H1 (cell line): ENCODE results near the gene ARHGEF4. TPM values are rescaled to one million over a fixed set of nuclear protein-coding genes. Genes with fewer than 3 reads are reported as not detected.
A peak's percentile ranks its signal among the peaks of the same experiment; 100 is the strongest.

ENCODE experiments used
- CTCF ChIA-PET: fragments of 300-600 bp; sonication (Branson Sonifier 250); formaldehyde crosslinking; loops from one replicate; lab custom pipeline; 2021; ENCODE audit not compliant: partially characterized antibody; lab: Charles Lee
- POLR2A ChIA-PET: fragments of 300-600 bp; sonication (Branson Sonifier 250); formaldehyde crosslinking; loops from one replicate; lab custom pipeline; 2021; ENCODE audit warnings: inconsistent platforms; ENCODE audit not compliant: partially characterized antibody; lab: Charles Lee
- DNase-seq, 2 experiments: peaks; one replicate each; pipeline versions ENCODE4 v3.0.0 to v3.0.0-alpha.2; 2010 to 2022; ENCODE audit warnings: low spot score in 2 of 2, low read depth in 1 of 2, mixed read lengths in 1 of 2
- FAIRE-seq: peaks from 2 replicates; lab custom pipeline; 2011; peaks lifted over from hg19 to GRCh38; lab: Jason Lieb, UNC
- H2AFZ ChIP-seq: 2 replicates; pipeline ENCODE4 v1.8.1; 2012; ENCODE audit warnings: low read length, inconsistent platforms
- H2AK5ac ChIP-seq: 2 replicates; pipeline ENCODE4 v1.6.1; 2013; ENCODE audit warnings: low read depth, low read length
- H2BK120ac ChIP-seq: replicated peaks from 2 replicates; pipeline ENCODE3; 2013; ENCODE audit warnings: low read depth, low read length, inconsistent platforms
- H2BK12ac ChIP-seq: 2 replicates; pipeline ENCODE4 v1.6.1; 2013; ENCODE audit warnings: low read depth, low read length
- H2BK15ac ChIP-seq: 2 replicates; pipeline ENCODE4 v1.6.1; 2013; ENCODE audit warnings: low read length
- H2BK20ac ChIP-seq: 2 replicates; pipeline ENCODE4 v1.6.1; 2013; ENCODE audit warnings: low read length
- H2BK5ac ChIP-seq: 2 replicates; pipeline ENCODE4 v1.6.1; 2013; ENCODE audit warnings: low read depth, low read length
- H3K14ac ChIP-seq: 2 replicates; pipeline ENCODE4 v1.6.1; 2013; ENCODE audit warnings: inconsistent platforms; ENCODE audit not compliant: insufficient read length
- H3K18ac ChIP-seq: 2 replicates; pipeline ENCODE4 v1.6.1; 2013; ENCODE audit warnings: low read length; ENCODE audit errors: extremely low read depth
- H3K23ac ChIP-seq: 2 replicates; pipeline ENCODE4 v1.6.1; 2013; ENCODE audit warnings: inconsistent platforms; ENCODE audit not compliant: insufficient read length
- H3K23me2 ChIP-seq: 2 replicates; pipeline ENCODE4 v1.6.1; 2013; ENCODE audit warnings: low read depth, low read length
- H3K27ac ChIP-seq: 2 replicates; pipeline ENCODE4 v1.6.1; 2011; ENCODE audit warnings: low read depth, low read length, inconsistent platforms
- H3K27me3 ChIP-seq, 4 experiments: replicated peaks in 1 of 4; 1 replicate in 1 of 4; 2 replicates in 3 of 4; pipeline versions ENCODE4 v1.6.1 to v1.8.1; 2011 to 2013; ENCODE audit warnings: low read length in 3 of 4, mild to moderate bottlenecking in 3 of 4, inconsistent platforms in 2 of 4, mixed read lengths in 2 of 4, moderate library complexity in 1 of 4; ENCODE audit not compliant: control insufficient read depth in 3 of 4, insufficient read depth in 3 of 4; ENCODE audit errors: extremely low read depth in 1 of 4
- H3K36me3 ChIP-seq, 4 experiments: 2 replicates each; pipeline versions ENCODE4 v1.6.1 to v1.8.1; 2011 to 2013; ENCODE audit warnings: mild to moderate bottlenecking in 4 of 4, low read length in 3 of 4, moderate library complexity in 2 of 4, control low read depth in 1 of 4, inconsistent platforms in 1 of 4; ENCODE audit not compliant: insufficient read depth in 4 of 4, control insufficient read depth in 2 of 4
- H3K4ac ChIP-seq: replicated peaks from 2 replicates; pipeline ENCODE3; 2013; ENCODE audit warnings: low read length, low read depth, mixed read lengths, inconsistent platforms; ENCODE audit not compliant: insufficient read length
- H3K4me1 ChIP-seq, 4 experiments: replicated peaks in 1 of 4; 1 replicate in 1 of 4; 2 replicates in 3 of 4; pipeline versions ENCODE4 v1.6.1 to v1.8.1; 2011 to 2013; ENCODE audit warnings: low read length in 3 of 4, inconsistent platforms in 2 of 4, mixed read lengths in 1 of 4; ENCODE audit not compliant: insufficient read depth in 4 of 4, control insufficient read depth in 3 of 4
- H3K4me2 ChIP-seq, 2 experiments: 2 replicates each; pipeline versions ENCODE4 v1.6.1 to v1.8.1; 2011 to 2013; ENCODE audit warnings: low read depth in 2 of 2, low read length in 2 of 2, control low read depth in 1 of 2, inconsistent platforms in 1 of 2, mild to moderate bottlenecking in 1 of 2; ENCODE audit not compliant: insufficient read depth in 1 of 2
- H3K4me3 ChIP-seq, 4 experiments: fragments of 200-600, 300-600 bp in 1 of 4; sonication (generic), shearing (Covaris generic), sonication (Bioruptor Twin) in 1 of 4; 2 replicates each; pipeline versions ENCODE4 v1.5.1 to v1.8.1; 2011 to 2016; ENCODE audit warnings: low read length in 4 of 4, low read depth in 3 of 4, control low read depth in 2 of 4, inconsistent platforms in 2 of 4, mild to moderate bottlenecking in 2 of 4, mixed read lengths in 1 of 4, moderate library complexity in 1 of 4; ENCODE audit not compliant: insufficient read depth in 2 of 4; ENCODE audit errors: extremely low read depth in 1 of 4
- H3K56ac ChIP-seq: replicated peaks from 2 replicates; pipeline ENCODE3; 2013; ENCODE audit warnings: low read depth, mild to moderate bottlenecking, mixed read lengths, low read length, inconsistent platforms; ENCODE audit not compliant: insufficient read length
- H3K79me1 ChIP-seq: 2 replicates; pipeline ENCODE4 v1.6.1; 2013; ENCODE audit warnings: low read depth, low read length, control low read depth
- H3K79me2 ChIP-seq, 2 experiments: 2 replicates each; pipeline versions ENCODE4 v1.6.1 to v1.8.1; 2012 to 2013; ENCODE audit warnings: low read length in 2 of 2, mild to moderate bottlenecking in 2 of 2, inconsistent platforms in 1 of 2; ENCODE audit not compliant: insufficient read depth in 2 of 2, control insufficient read depth in 1 of 2
- H3K9ac ChIP-seq, 4 experiments: replicated peaks in 1 of 4; 1 replicate in 1 of 4; 2 replicates in 3 of 4; pipeline versions ENCODE4 v1.6.1 to v1.8.1; 2011 to 2013; ENCODE audit warnings: low read depth in 3 of 4, low read length in 3 of 4, control low read depth in 2 of 4, mild to moderate bottlenecking in 2 of 4, moderate library complexity in 2 of 4, inconsistent platforms in 1 of 4; ENCODE audit errors: extremely low read depth in 1 of 4
- H3K9me3 ChIP-seq, 2 experiments: 2 replicates each; pipeline versions ENCODE4 v1.6.1 to v1.8.1; 2012 to 2013; ENCODE audit warnings: mild to moderate bottlenecking in 2 of 2, moderate library complexity in 2 of 2, control low read depth in 1 of 2, inconsistent platforms in 1 of 2, low read depth in 1 of 2, low read length in 1 of 2, mixed read lengths in 1 of 2; ENCODE audit not compliant: insufficient read depth in 2 of 2
- H4K20me1 ChIP-seq, 2 experiments: replicated peaks in 1 of 2; 2 replicates each; pipeline versions ENCODE3 to v1.8.1; 2011 to 2013; ENCODE audit warnings: inconsistent platforms in 2 of 2, low read length in 2 of 2, mild to moderate bottlenecking in 1 of 2; ENCODE audit not compliant: insufficient read depth in 2 of 2, control insufficient read depth in 1 of 2
- H4K5ac ChIP-seq: 2 replicates; pipeline ENCODE4 v1.6.1; 2013; ENCODE audit warnings: low read length, low read depth, mixed read lengths, inconsistent platforms; ENCODE audit not compliant: insufficient read length
- H4K8ac ChIP-seq: 2 replicates; pipeline ENCODE4 v1.8.0; 2013; ENCODE audit warnings: mild to moderate bottlenecking, moderate library complexity, low read length, inconsistent platforms; ENCODE audit not compliant: insufficient read depth; ENCODE audit errors: extremely low read depth
- H4K91ac ChIP-seq: replicated peaks from 2 replicates; pipeline ENCODE3; 2013; ENCODE audit warnings: low read length, mixed read lengths, inconsistent platforms; ENCODE audit not compliant: insufficient read length
- BCL11A ChIP-seq, 2 experiments: IDR thresholded peaks; one replicate each; pipeline ENCODE4 v1.6.1; 2011; ENCODE audit warnings: low read depth in 2 of 2, low read length in 2 of 2, mild to moderate bottlenecking in 2 of 2
- BRCA1 ChIP-seq: IDR thresholded peaks from 2 replicates; pipeline ENCODE4 v1.6.1; 2012; ENCODE audit warnings: low read depth, low read length, improper control_type of control experiment
- CBX8 ChIP-seq: fragments of 300-800, 300-1000 bp; sonication (generic); IDR thresholded peaks from 2 replicates; pipeline ENCODE4 v1.7.1; 2016; ENCODE audit warnings: low read depth, low read length, borderline replicate concordance
- CREB1 ChIP-seq: IDR thresholded peaks from 2 replicates; pipeline ENCODE4 v1.6.1; 2012; ENCODE audit warnings: inconsistent platforms
- EZH2 ChIP-seq: fragments of 200-600 bp; sonication (generic); IDR thresholded peaks from 2 replicates; pipeline ENCODE4 v1.7.1; 2012; ENCODE audit warnings: low read depth, mild to moderate bottlenecking, moderate library complexity, low read length, inconsistent platforms; ENCODE audit not compliant: severe bottlenecking
- JUN ChIP-seq: IDR thresholded peaks from 2 replicates; pipeline ENCODE4 v1.6.1; 2011; ENCODE audit warnings: low read depth, mild to moderate bottlenecking, improper control_type of control experiment, low read length
- NRF1 ChIP-seq: IDR thresholded peaks from 2 replicates; pipeline ENCODE4 v1.6.1; 2011; ENCODE audit warnings: mild to moderate bottlenecking, low read depth, low read length, improper control_type of control experiment
- POLR2AphosphoS5 ChIP-seq: IDR thresholded peaks from 2 replicates; pipeline ENCODE4 v1.6.1; 2011; ENCODE audit warnings: low read depth, low read length
- RFX5 ChIP-seq: IDR thresholded peaks from 2 replicates; pipeline ENCODE4 v1.6.1; 2011; ENCODE audit warnings: low read depth, low read length, improper control_type of control experiment, borderline replicate concordance
- RXRA ChIP-seq: IDR thresholded peaks from 2 replicates; pipeline ENCODE4 v1.6.1; 2011; ENCODE audit warnings: low read depth, mild to moderate bottlenecking, low read length, moderate library complexity; ENCODE audit not compliant: insufficient read depth
- SIN3A ChIP-seq, 2 experiments: IDR thresholded peaks in 1 of 2; conservative IDR thresholded peaks in 1 of 2; 2 replicates each; pipeline ENCODE4 v1.6.1; 2011 to 2012; ENCODE audit warnings: low read length in 2 of 2, improper control_type of control experiment in 1 of 2, low read depth in 1 of 2, mild to moderate bottlenecking in 1 of 2
- SIX5 ChIP-seq: IDR thresholded peaks from 2 replicates; pipeline ENCODE4 v1.6.1; 2011; ENCODE audit warnings: mild to moderate bottlenecking, low read depth, low read length
- SP4 ChIP-seq: IDR thresholded peaks from 2 replicates; pipeline ENCODE4 v1.6.1; 2012; ENCODE audit warnings: low read length, inconsistent platforms
- WGBS, 2 experiments: shearing (Covaris generic) in 1 of 2; methylation state at CpG; one replicate each; pipeline versions ENCODE4 v1.1.6 to v1.1.7; 2013 to 2015; ENCODE audit warnings: low lambda C conversion rate in 2 of 2, mixed read lengths in 2 of 2, inconsistent platforms in 1 of 2, low coverage in 1 of 2, missing lambda C conversion rate in 1 of 2; ENCODE audit not compliant: insufficient replicate concordance in 2 of 2, insufficient coverage in 1 of 2, insufficient read length in 1 of 2; ENCODE audit errors: extremely low coverage in 1 of 2, missing lambda C conversion rate in 1 of 2; 5-methylcytosine and 5-hydroxymethylcytosine counted together
- polyA plus RNA-seq, 7 experiments: library from polyadenylated mRNA; depleted of rRNA in 3 of 7; stranded (reverse) in 5 of 7; unstranded in 2 of 7; fragments of >200 nt in 5 of 7; fragments of 200-250 nt in 2 of 7; gene quantifications; 1 replicate in 5 of 7; 2 replicates in 1 of 7; 4 replicates in 1 of 7; pipeline versions ENCODE4 v1.2.1 to v1.2.3, GENCODE V29; 2011 to 2013; ENCODE audit warnings: missing spikeins in 2 of 7, mixed read lengths in 2 of 7
- total RNA-seq: library from RNA; stranded (reverse); fragmentation: NEBNext Ultra II Directional; extraction: Animal tissue kit (Norgen Biotek cat#: 25700); gene quantifications from 2 replicates; pipeline ENCODE4 v1.2.1, GENCODE V29; 2021

The ARHGEF4 gene
- total and polyA plus RNA-seq, 2 of the 8 experiments (the other 6 are each of a cell fraction or from before 2014, with no cell fraction given), result 10.6 to 14.6 TPM

DNA sequence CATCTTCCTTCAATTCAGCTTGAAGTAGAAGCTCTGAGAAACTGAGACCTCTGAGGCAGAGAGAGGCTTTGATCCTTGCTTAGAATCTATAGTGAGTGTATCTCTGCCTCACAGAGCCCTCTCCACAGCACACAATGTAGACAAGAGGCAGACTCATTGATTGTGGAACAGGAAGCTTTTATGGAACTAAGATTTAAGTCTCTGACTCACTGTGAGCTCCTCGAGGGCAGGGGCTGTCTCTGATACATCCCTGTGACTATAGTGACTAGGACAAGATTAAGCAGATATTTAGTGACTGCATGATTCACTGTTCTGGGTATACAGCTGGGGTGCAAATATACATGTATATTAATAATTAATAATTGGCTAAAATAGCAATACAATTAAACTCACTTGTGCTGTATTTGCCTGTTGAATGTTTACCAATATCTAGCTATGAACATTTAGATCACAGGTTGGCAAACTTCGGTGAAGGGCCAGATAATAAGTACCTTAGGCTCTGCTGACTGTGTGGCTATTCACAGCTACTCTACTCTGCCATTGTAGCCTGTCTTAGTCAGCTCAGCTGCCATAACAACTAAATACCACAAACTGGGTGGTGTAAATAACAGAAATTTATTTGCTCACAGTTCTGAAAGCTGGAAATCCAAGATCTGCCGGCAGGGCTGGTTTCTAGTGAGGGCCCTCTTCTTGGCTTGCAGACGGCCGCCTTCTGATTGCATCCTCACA is 54.4 kb downstream of the ARHGEF4 start:
- H3K27ac ChIP-seq, result no peak overlapping the region; the same call in 1 of the 2 replicates
- no peak overlapping the region for H3K56ac ChIP-seq
- no peak overlapping the region; the same call in 1 of the 2 replicates for H3K18ac ChIP-seq
- no peak overlapping the region for H2BK12ac ChIP-seq
- CTCF ChIA-PET, result interaction anchor here (0.5 to 2.3 kb wide), 12 partner anchors 9 to 96 kb away, joined by 3 to 14 read pairs (median 3); no protein-coding TSS in a partner anchor
- no peaks in the 10 kb centered on the region for H3K23me2 ChIP-seq
- 0 out of 2 replicates have a peak overlapping the region, but pooled peaks have one; percentile 46 for H2BK15ac ChIP-seq
- H3K36me3 ChIP-seq, result no peaks in the 10 kb centered on the region
- no peak overlapping the region for H3K4ac ChIP-seq
- H4K5ac ChIP-seq, result no peak overlapping the region
- DNase-seq (no peak), FAIRE-seq (no peak)
- H3K9ac ChIP-seq, result no peak overlapping the region
- no peak overlapping the region for H4K91ac ChIP-seq
- H3K27me3 ChIP-seq, result no peaks in the 10 kb centered on the region
- H3K4me2 ChIP-seq, result no peak overlapping the region
- H3K23ac ChIP-seq, result no peak overlapping the region
- H2BK20ac ChIP-seq, result no peak overlapping the region
- H2AK5ac ChIP-seq, result no peak overlapping the region
- H3K14ac ChIP-seq, result no peak overlapping the region
- no peaks in the 10 kb centered on the region for H4K20me1 ChIP-seq
- H2BK5ac ChIP-seq, result no peak overlapping the region
- no peak overlapping the region for H2BK120ac ChIP-seq
- WGBS, 2 experiments, result 82% methylated on average over 5 of the region's 5 CpGs; no CpG with 5 or more reads in 1 of the 2 experiments
- H4K8ac ChIP-seq, result no peak overlapping the region
- peaks cover 0 to 5% (median 0%) of the 10 kb centered on the region in 4 experiments; a peak in 1 of 7 replicates for H3K4me1 ChIP-seq
- H3K4me3 ChIP-seq, result no peak overlapping the region
- H3K79me2 ChIP-seq, result no peaks in the 10 kb centered on the region
- H3K9me3 ChIP-seq, result no peaks in the 10 kb centered on the region; a peak in 1 of 4 replicates
- no peaks in the 10 kb centered on the region for H3K79me1 ChIP-seq
- H2AFZ ChIP-seq, result no peak overlapping the region
- POLR2A ChIA-PET, result interaction anchor here (0.6 kb wide), 1 partner anchor 25 kb away, joined by 3 read pairs; no protein-coding TSS in a partner anchor
- TF ChIP-seq CBX8 (no peak), EZH2 (no peak), NRF1 (no peak), RFX5 (no peak), CREB1 (no peak), SP4 (no peak), RXRA (no peak), SIN3A (conservative IDR thresholded peaks at IDR 0.05 in 1 of 2, IDR thresholded peaks at IDR 0.05 in 1 of 2; ENCODE audit: low read depth in 1 of 2, low read length in 2 of 2) (no peak), JUN (no peak), BRCA1 (no peak), SIX5 (no peak), BCL11A (IDR thresholded peaks at IDR 0.05; ENCODE audit: low read depth in 2 of 2, low read length in 2 of 2) (no peak), POLR2AphosphoS5 (no peak)
